Measurements from ENCODE around the gene KIF3B.
"Not testable (repeated sequence)": the region's sequence is repeated elsewhere in the genome, so short reads cannot be mapped to it uniquely, and the experiment has no call there.

KIF3B gene

GRCh38 chr20:32357869-32358631 lies 80.6 kb downstream of the KIF3B start, which contains the start of gene ASXL1:
Gene ASXL1, plus strand, starts transcription at chr20:32358331. Its CDS starts 445 bp downstream, at chr20:32358776.
- peak; percentile 86 for DNase-seq

DNA sequence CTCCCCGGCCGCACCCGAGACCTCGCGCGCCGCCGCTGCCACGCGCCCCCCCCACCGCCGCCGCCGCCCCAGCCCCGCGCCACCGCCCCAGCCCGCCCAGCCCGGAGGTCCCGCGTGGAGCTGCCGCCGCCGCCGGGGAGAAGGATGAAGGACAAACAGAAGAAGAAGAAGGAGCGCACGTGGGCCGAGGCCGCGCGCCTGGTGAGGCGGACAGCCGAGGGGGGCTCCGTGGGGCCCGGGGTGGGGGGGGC lies 81.1 kb downstream of the KIF3B start:
- no peak for DNase-seq

GRCh38 chr20:32358883-32359632 lies 81.6 kb downstream of the KIF3B start:
- DNase-seq, result no peak

DNA sequence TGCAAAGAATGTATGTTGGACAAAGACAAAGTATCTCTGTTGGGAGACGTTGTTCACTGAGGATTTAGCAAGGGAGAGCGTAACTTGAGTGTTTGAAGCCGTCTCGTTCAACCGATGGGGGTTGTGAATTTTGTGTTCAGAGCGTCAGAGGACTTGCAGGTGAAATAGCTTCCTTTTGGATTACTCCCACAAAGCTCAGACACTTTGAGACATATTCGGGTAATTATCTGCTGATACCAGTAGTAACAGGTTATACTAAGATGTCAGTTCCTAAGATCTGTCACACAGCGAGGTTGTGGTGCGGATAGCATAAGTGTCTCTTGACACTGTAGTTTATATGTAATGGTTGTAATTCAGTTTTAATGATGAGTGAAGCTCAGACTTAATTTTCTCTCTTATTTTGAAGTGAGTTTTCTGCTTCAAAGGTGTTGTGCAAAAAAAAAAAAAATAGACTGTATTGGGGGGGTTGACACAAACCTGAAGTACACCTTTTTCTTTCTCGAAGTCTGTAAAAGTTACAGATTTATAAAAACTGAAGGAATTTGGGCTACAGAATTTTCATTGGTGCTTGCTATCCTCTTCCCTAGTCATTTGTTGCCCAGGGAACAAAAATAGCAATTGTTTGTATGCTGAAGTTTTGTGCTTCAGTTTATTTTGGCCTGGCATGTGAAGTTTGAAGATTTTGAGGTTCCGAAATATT lies 82.3 kb downstream of the KIF3B start:
- DNase-seq, result no peak

DNA sequence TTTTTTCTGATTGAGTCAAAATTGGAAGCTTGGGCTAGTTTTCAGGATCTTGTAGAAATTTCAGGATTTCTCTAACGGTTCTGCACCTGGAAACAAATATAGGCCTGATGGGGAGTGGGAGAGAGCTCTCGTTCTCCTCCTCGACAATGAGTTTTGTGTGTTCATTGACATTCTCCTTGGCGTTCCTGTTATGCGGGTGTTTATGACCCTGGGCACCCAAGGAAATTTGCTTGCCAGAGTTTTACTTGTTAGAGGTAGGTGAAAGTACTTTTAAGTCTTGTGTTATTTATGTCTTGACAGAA lies 82.8 kb downstream of the KIF3B start:
- DNase-seq, result no peak

GRCh38 chr20:32362901-32363364 lies 85.5 kb downstream of the KIF3B start:
- no peak for DNase-seq

DNA sequence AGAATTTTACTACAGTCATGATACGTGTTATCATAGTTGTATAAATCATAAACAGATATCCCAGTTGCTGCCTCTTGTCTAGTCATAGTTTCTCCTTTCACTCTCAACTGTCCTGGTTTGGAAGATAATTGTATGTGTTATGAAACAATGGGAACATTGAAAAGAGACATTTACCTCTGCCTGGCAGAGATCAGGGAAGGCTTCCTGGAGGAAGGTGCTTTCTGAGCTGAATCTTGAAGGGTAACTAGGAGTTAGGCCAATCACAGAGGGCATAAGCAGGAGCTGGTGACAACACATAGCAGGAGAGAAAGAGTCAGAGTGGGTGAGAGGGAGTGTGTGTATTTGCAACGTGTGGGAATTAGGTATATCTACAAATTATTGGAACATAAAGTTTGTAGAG lies 86.0 kb downstream of the KIF3B start:
- no peak for DNase-seq

DNA sequence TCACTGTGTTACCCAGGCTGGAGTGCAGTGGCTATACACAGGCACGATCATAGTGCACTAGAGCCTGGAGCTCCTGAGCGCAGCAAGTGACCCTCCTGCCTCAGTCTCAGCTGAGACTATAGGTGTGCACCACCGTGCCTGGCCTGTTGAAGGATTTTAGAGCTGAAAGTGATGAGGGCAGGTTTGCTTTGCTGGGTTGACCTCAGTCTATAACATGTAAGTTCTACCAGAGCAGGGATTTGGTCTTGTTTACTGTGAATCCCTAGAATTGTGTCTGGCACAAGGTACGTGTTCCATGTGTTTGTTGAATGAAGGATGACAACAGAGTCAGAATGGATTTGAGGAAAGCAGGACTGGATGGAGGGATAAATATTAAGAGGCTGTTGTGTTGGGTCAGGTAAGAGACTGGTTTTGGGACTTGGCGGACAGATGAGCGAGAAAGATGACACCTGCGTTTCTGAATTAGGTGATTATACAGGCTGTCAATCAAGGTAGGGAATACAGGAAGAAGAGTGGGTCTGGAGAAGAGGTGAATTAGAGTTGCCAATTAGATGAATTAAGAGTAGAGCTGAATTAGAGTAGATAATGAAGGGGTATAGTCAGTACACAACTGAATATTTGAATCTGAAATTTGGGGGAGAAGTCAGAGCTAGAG lies 87.2 kb downstream of the KIF3B start:
- DNase-seq, result no peak

- DNase-seq, result no peak
Observed at GRCh38 chr20:32365564-32365963, 88.1 kb downstream of the KIF3B start.

DNA sequence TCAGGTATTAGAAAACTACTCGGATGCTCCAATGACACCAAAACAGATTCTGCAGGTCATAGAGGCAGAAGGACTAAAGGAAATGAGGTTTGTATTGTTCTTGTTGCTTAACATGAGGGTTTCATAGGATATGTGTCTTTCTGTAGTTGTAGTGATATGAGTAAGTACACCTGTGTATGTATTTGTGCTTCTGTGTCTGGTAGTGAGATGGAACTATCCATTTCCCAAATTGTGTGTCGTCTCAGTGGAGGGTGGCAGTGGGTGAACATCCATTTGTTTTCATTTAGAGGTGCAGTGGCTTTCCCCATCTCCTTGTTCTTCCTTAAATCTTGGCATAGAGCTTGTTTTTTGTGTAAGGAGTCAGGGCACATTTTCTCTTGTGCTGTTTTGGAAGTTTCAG lies 88.9 kb downstream of the KIF3B start:
- no peak for DNase-seq

DNA sequence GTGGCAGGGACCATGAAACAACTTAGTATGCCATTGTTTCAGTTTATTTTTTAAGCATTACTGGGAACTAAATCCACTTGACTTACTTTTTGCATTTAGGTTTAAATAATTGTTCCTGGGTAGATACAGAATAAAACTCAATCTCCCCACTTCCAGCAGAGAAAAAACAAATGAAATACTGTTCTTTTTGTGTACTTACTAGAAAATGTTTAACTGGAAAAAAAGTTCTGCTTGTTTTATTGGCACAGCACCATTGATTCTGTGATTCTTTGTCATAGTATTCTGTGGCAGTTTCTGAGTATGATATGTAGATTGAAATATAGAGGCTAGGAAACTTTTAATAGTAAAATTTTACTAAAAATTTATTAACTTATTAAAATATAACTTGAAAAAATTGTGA lies 90.9 kb downstream of the KIF3B start:
- DNase-seq, result no peak

GRCh38 chr20:32368925-32369324 lies 91.5 kb downstream of the KIF3B start:
- no peak for DNase-seq

- DNase-seq, result no peak
Observed at GRCh38 chr20:32370897-32371296, 93.4 kb downstream of the KIF3B start.

DNA sequence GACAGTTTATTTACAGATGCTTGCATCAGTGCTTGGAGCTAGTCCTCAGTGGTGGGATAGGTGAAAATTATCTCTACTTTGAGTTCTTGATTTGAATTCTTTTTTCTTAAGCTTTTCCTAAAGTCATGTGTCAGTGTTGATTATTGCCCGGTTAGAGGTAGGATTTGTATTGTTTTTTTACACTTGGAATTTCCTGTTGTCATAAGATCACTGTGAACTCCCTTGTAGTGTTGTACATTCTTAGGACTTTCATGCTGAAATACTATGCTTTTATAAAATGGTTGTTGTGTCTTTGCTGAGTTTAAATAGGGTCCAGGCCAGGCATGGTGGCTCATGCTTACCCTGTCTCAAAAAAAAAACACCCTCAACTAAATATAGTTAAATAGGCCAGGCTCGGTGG lies 101.0 kb downstream of the KIF3B start:
- no peak for DNase-seq

GRCh38 chr20:32380037-32380436 lies 102.6 kb downstream of the KIF3B start:
- not testable (repeated sequence) for DNase-seq

DNA sequence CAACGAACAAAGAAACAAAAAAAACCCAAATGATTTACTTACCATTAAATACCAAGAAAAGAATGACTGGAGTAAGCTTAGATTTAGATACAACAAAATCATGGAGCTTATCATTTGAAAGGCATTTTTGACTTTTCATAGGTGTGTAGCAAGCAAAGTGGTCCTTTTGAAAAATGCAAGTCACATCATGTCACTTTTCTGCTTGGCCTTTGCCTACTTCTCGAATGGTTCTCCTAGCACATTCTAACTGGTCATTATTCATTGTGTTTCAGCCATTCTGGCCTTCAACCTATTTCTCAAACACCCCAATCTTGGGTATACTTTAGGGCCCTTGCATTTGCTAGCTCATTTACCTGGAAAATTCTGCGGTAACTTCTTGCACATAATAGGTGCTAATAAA lies 103.3 kb downstream of the KIF3B start:
- DNase-seq, result no peak

GRCh38 chr20:32382102-32382950 lies 104.9 kb downstream of the KIF3B start:
- DNase-seq, result no peak

DNA sequence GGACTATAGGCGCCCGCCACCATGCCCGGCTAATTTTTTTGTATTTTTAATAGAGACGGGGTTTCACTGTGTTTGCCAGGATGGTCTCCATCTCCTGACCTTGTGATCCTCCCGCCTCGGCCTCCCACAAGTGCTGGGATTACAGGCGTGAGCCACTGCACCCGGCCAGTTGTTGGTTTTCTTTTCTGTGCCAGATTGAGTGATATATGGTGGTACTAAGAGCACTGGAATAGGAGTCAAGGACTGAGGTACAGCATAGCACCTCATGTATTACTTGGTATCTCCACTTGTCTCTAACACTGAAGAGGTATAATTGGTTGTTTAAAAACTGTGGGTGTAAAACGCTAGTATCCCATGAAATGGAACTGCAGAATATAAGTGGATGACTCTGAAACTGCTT lies 106.0 kb downstream of the KIF3B start:
- DNase-seq, result not testable (repeated sequence)

All from NCI-H1436 treated with DMSO at 0.1 percent for 48 hours (cell line).